ENCODE measurements around the gene SPATC1L.

DNA sequence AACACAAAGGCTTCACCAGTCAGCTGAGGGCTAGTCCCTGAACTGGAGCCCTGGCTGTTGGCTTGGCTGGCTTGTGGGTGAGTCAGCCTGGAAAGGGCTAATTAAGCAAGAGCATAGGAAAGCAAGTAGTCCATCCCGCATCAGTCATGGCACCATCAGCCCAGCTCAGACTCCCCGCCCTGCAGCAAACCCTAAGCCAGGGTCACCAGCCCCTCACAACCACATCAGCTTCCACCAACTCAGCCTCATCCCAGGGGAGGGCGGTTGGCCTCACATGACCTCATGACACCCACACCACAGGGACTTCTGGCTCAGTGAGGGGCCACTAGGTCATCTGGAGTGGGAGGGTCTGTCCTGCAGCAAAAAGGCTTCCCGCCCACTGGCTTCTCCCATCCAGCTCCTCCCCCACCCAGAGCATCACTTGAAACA, 7.0 kb upstream of the SPATC1L start:
- TF ChIP-seq, protein P1, sequence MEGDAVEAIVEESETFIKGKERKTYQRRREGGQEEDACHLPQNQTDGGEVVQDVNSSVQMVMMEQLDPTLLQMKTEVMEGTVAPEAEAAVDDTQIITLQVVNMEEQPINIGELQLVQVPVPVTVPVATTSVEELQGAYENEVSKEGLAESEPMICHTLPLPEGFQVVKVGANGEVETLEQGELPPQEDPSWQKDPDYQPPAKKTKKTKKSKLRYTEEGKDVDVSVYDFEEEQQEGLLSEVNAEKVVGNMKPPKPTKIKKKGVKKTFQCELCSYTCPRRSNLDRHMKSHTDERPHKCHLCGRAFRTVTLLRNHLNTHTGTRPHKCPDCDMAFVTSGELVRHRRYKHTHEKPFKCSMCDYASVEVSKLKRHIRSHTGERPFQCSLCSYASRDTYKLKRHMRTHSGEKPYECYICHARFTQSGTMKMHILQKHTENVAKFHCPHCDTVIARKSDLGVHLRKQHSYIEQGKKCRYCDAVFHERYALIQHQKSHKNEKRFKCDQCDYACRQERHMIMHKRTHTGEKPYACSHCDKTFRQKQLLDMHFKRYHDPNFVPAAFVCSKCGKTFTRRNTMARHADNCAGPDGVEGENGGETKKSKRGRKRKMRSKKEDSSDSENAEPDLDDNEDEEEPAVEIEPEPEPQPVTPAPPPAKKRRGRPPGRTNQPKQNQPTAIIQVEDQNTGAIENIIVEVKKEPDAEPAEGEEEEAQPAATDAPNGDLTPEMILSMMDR (IDR thresholded peaks at IDR 0.05; ENCODE audit: extremely low read depth in 1 of 2, insufficient read depth in 1 of 2, low read depth in 1 of 2, low read length in 2 of 2) = no peak
- TF ChIP-seq POLR2A (IDR thresholded peaks at IDR 0.05; ENCODE audit: low read depth, low read length) (no peak), MYC (IDR thresholded peaks at IDR 0.05; ENCODE audit: low read depth, low read length) (no peak), EZH2 (IDR thresholded peaks at IDR 0.05; ENCODE audit: borderline replicate concordance, low read depth, low read length, severe bottlenecking) (no peak), POLR2AphosphoS5 (IDR thresholded peaks at IDR 0.05; ENCODE audit: insufficient read depth, low read depth, low read length) (no peak)
